Measurements from ENCODE around the gene CCDC8. TPM values are rescaled to one million over a fixed set of nuclear protein-coding genes. Genes with fewer than 3 reads are reported as not detected.

Gene CCDC8
- total RNA-seq, 3 donors from 2014 or later: 2.2 to 29.7 (median 16.4) TPM

- Histone ChIP-seq H3K4me3 (no peak overlapping the region), H3K9me3 (no peaks in the 10 kb centered on the region), H3K27ac (no peak overlapping the region), H3K27me3 (no peaks in the 10 kb centered on the region), H3K36me3 (no peaks in the 10 kb centered on the region), H3K4me1 (peaks cover 16 to 17% of the 10 kb centered on the region in 2 donors)
- TF ChIP-seq POLR2AphosphoS5 (IDR thresholded peaks at IDR 0.05) (no peak), POLR2A (IDR thresholded peaks at IDR 0.05) (no peak), CTCF (IDR thresholded peaks at IDR 0.05) (no peak)
- intact Hi-C loops (cut with DNase I; ENCODE audit: low total_unique reads): no loop called here
- no peak for DNase-seq (ENCODE audit: low spot score in 2 of 2)
These were observed 45.2 kb downstream of the CCDC8 start for GRCh38 chr19:46368116-46368515.

GRCh38 chr19:46367426-46367825 is 45.9 kb downstream of the CCDC8 start:
- H3K4me1 ChIP-seq: peaks cover 9 to 10% of the 10 kb centered on the region in 2 donors
- H3K4me3 ChIP-seq: no peak overlapping the region
- no peak overlapping the region for H3K27ac ChIP-seq
- H3K27me3 ChIP-seq: no peaks in the 10 kb centered on the region
- no peaks in the 10 kb centered on the region for H3K36me3 ChIP-seq
- TF ChIP-seq POLR2A (IDR thresholded peaks at IDR 0.05) (no peak), POLR2AphosphoS5 (IDR thresholded peaks at IDR 0.05) (no peak), CTCF (IDR thresholded peaks at IDR 0.05) (no peak)
- no peak for DNase-seq (ENCODE audit: low spot score in 2 of 2)
- intact Hi-C loops (cut with DNase I; ENCODE audit: low total_unique reads): no loop called here
- no peaks in the 10 kb centered on the region for H3K9me3 ChIP-seq

- H3K4me1 ChIP-seq: peaks cover 4 to 7% of the 10 kb centered on the region in 2 donors
- H3K27me3 ChIP-seq: no peaks in the 10 kb centered on the region
- no peaks in the 10 kb centered on the region for H3K36me3 ChIP-seq
- H3K4me3 ChIP-seq: no peak overlapping the region
- no peak for DNase-seq (ENCODE audit: low spot score in 2 of 2)
- no peak overlapping the region for H3K27ac ChIP-seq
- TF ChIP-seq POLR2AphosphoS5 (IDR thresholded peaks at IDR 0.05) (no peak), CTCF (IDR thresholded peaks at IDR 0.05) (no peak), POLR2A (IDR thresholded peaks at IDR 0.05) (no peak)
- intact Hi-C loops (cut with DNase I; ENCODE audit: low total_unique reads): no loop called here
- no peaks in the 10 kb centered on the region for H3K9me3 ChIP-seq
These were observed 46.6 kb downstream of the CCDC8 start for GRCh38 chr19:46366620-46367292.

- H3K27me3 ChIP-seq: no peaks in the 10 kb centered on the region
- H3K27ac ChIP-seq: no peak overlapping the region
- H3K4me3 ChIP-seq: no peak overlapping the region
- H3K36me3 ChIP-seq: no peaks in the 10 kb centered on the region
- no peaks in the 10 kb centered on the region for H3K9me3 ChIP-seq
- H3K4me1 ChIP-seq: no peaks in the 10 kb centered on the region
- TF ChIP-seq POLR2A (IDR thresholded peaks at IDR 0.05) (no peak), CTCF (IDR thresholded peaks at IDR 0.05) (no peak), POLR2AphosphoS5 (IDR thresholded peaks at IDR 0.05) (no peak)
- intact Hi-C loops (cut with DNase I; ENCODE audit: low total_unique reads): no loop called here
- no peak for DNase-seq (ENCODE audit: low spot score in 2 of 2)
These were observed 47.8 kb downstream of the CCDC8 start for GRCh38 chr19:46365561-46365960.

- TF ChIP-seq CTCF (IDR thresholded peaks at IDR 0.05) (no peak), POLR2A (IDR thresholded peaks at IDR 0.05) (no peak), POLR2AphosphoS5 (IDR thresholded peaks at IDR 0.05) (no peak)
- no peaks in the 10 kb centered on the region for H3K4me1 ChIP-seq
- no peak overlapping the region for H3K27ac ChIP-seq
- no peaks in the 10 kb centered on the region for H3K36me3 ChIP-seq
- DNase-seq (ENCODE audit: low spot score in 2 of 2): no peak
- no peaks in the 10 kb centered on the region for H3K9me3 ChIP-seq
- intact Hi-C loops (cut with DNase I; ENCODE audit: low total_unique reads): no loop called here
- H3K4me3 ChIP-seq: no peak overlapping the region
- H3K27me3 ChIP-seq: no peaks in the 10 kb centered on the region
These were observed 49.0 kb downstream of the CCDC8 start for GRCh38 chr19:46364359-46364758.
